ENCODE data around the gene RALGAPA1. TPM values are rescaled to one million over a fixed set of nuclear protein-coding genes. Genes with fewer than 3 reads are reported as not detected.

RALGAPA1 gene
- total RNA-seq, 6 experiments from 2014 or later = 16.2 to 23.3 (median 19.7) TPM

GRCh38 chr14:35637269-35637668 is 171.8 kb downstream of the RALGAPA1 start:
- Histone ChIP-seq H3K27me3 (no peaks in the 10 kb centered on the region), H3K36me3 (peaks cover 0 to 14% (median 0%) of the 10 kb centered on the region in 4 donors)
- intact Hi-C loops (cut with DNase I) = no loop called here

GRCh38 chr14:35632676-35633075 is 176.4 kb downstream of the RALGAPA1 start:
- Histone ChIP-seq H3K36me3 (peaks cover 0 to 12% (median 0%) of the 10 kb centered on the region in 4 donors), H3K4me3 (no peak overlapping the region), H3K4me1 (no peaks in the 10 kb centered on the region), H3K9me3 (no peaks in the 10 kb centered on the region), H3K27me3 (no peaks in the 10 kb centered on the region), H3K27ac (no peak overlapping the region)
- intact Hi-C loops (cut with DNase I) = no loop called here
- ATAC-seq = no peak
- 56% methylated on average over 1 of the region's 1 CpG for WGBS (ENCODE audit: insufficient coverage, low coverage, low lambda C conversion rate, missing lambda C conversion rate)
- no peak for DNase-seq
- TF ChIP-seq CTCF (IDR thresholded peaks at IDR 0.05) (no peak), POLR2A (IDR thresholded peaks at IDR 0.05) (no peak)

More at GRCh38 chr14:35637269-35637668, 171.8 kb downstream of the RALGAPA1 start:
- DNase-seq = no peak
- Histone ChIP-seq H3K4me1 (no peaks in the 10 kb centered on the region), H3K9me3 (no peaks in the 10 kb centered on the region), H3K27ac (no peak overlapping the region), H3K4me3 (no peak overlapping the region)
- 94% methylated on average over 2 of the region's 2 CpGs for WGBS (ENCODE audit: insufficient coverage, low coverage, low lambda C conversion rate, missing lambda C conversion rate)
- TF ChIP-seq POLR2A (IDR thresholded peaks at IDR 0.05) (no peak), CTCF (IDR thresholded peaks at IDR 0.05) (no peak)
- ATAC-seq = no peak

GRCh38 chr14:35632271-35632670 is 176.8 kb downstream of the RALGAPA1 start:
- no peak for ATAC-seq
- intact Hi-C loops (cut with DNase I) = no loop called here
- Histone ChIP-seq H3K27me3 (no peaks in the 10 kb centered on the region), H3K36me3 (peaks cover 0 to 10% (median 0%) of the 10 kb centered on the region in 4 donors), H3K4me1 (no peaks in the 10 kb centered on the region), H3K27ac (no peak overlapping the region), H3K9me3 (no peaks in the 10 kb centered on the region), H3K4me3 (no peak overlapping the region)
- no peak for DNase-seq
- TF ChIP-seq CTCF (IDR thresholded peaks at IDR 0.05) (no peak), POLR2A (IDR thresholded peaks at IDR 0.05) (no peak)
- WGBS (ENCODE audit: insufficient coverage, low coverage, low lambda C conversion rate, missing lambda C conversion rate) = 100% methylated on average over 3 of the region's 3 CpGs

- TF ChIP-seq POLR2A (IDR thresholded peaks at IDR 0.05) = no peak
- no peak for TF ChIP-seq CTCF (IDR thresholded peaks at IDR 0.05)
- DNase-seq (no peak), ATAC-seq (no peak)
- intact Hi-C loops (cut with DNase I) = no loop called here
- H3K27me3 ChIP-seq = no peaks in the 10 kb centered on the region
- H3K27ac ChIP-seq = no peak overlapping the region
- no peak overlapping the region for H3K4me3 ChIP-seq
- WGBS (ENCODE audit: insufficient coverage, low coverage, low lambda C conversion rate, missing lambda C conversion rate) = 96% methylated on average over 2 of the region's 2 CpGs
- H3K4me1 ChIP-seq = no peaks in the 10 kb centered on the region
- H3K36me3 ChIP-seq = peaks cover 0 to 10% (median 0%) of the 10 kb centered on the region in 4 donors
- H3K9me3 ChIP-seq = no peaks in the 10 kb centered on the region
Observed at GRCh38 chr14:35631071-35631805, 177.9 kb downstream of the RALGAPA1 start.

Measured in right lobe of liver (tissue), 6 donors.